Heart right ventricle (tissue), 16 donors: Measurements from ENCODE around the gene CD6. TPM values are rescaled to one million over a fixed set of nuclear protein-coding genes. Genes with fewer than 3 reads are reported as not detected.

Experiments used
- ATAC-seq, 8 donors: fragments of 200-7000 bp; cut with Tn5 transposase; one replicate each; pipeline ENCODE4 v1.9.1; 2020; ENCODE audit warnings: mild to moderate bottlenecking in 8 of 8, moderate library complexity in 8 of 8, moderate number of reproducible peaks in 1 of 8
- DNase-seq, 2 donors: peaks; one replicate each; pipeline ENCODE4 v3.0.0-alpha.2; 2020
- H3K27ac ChIP-seq, 10 donors: fragments of 200-600 bp; sonication (generic) in 2 of 10; one replicate each; pipeline versions ENCODE4 v1.5.0 to v1.8.0; 2020 to 2022; ENCODE audit warnings: mild to moderate bottlenecking in 3 of 10
- H3K27me3 ChIP-seq, 7 donors: fragments of 200-600 bp; one replicate each; pipeline ENCODE4 v1.8.0; 2021 to 2022; ENCODE audit warnings: mild to moderate bottlenecking in 2 of 7
- H3K36me3 ChIP-seq, 9 donors: fragments of 200-600 bp; sonication (generic) in 1 of 9; one replicate each; pipeline versions ENCODE4 v1.5.0 to v1.8.0; 2020 to 2022; ENCODE audit warnings: mild to moderate bottlenecking in 2 of 9
- H3K4me1 ChIP-seq, 9 donors: fragments of 200-600 bp; sonication (generic) in 1 of 9; one replicate each; pipeline versions ENCODE4 v1.5.0 to v1.8.0; 2020 to 2022; ENCODE audit warnings: mild to moderate bottlenecking in 4 of 9
- H3K4me3 ChIP-seq, 10 donors: fragments of 200-600 bp; sonication (generic) in 2 of 10; one replicate each; pipeline versions ENCODE4 v1.5.0 to v1.8.0; 2020 to 2022; ENCODE audit warnings: mild to moderate bottlenecking in 7 of 10, moderate library complexity in 2 of 10
- H3K9me3 ChIP-seq, 11 donors: fragments of 200-600 bp in 10 of 11; sonication (generic) in 2 of 11; one replicate each; pipeline versions ENCODE4 v1.5.0 to v1.8.0; 2013 to 2022; ENCODE audit warnings: mild to moderate bottlenecking in 2 of 11, control low read depth in 1 of 11, moderate library complexity in 1 of 11
- CTCF ChIP-seq, 9 donors: fragments of 200-600 bp; sonication (generic) in 2 of 9; IDR thresholded peaks; one replicate each; pipeline versions ENCODE4 v1.5.0 to v1.8.0; 2021 to 2022; ENCODE audit warnings: antibody characterized with exemption in 9 of 9, mild to moderate bottlenecking in 5 of 9, moderate library complexity in 1 of 9
- WGBS, 2 donors: extraction: QIAGEN DNeasy Blood & Tissue Kit; methylation state at CpG; one replicate each; pipeline ENCODE4 v1.1.7; 2013; ENCODE audit warnings: inconsistent platforms in 1 of 2; 5-methylcytosine and 5-hydroxymethylcytosine counted together
- intact Hi-C, 10 donors: fragments of 100-400 bp; cut with DNase I; formaldehyde crosslinking; loops; one replicate each; pipeline versions ENCODE4 v1.11.1 to v1.14.2; 2022
- polyA plus RNA-seq, 2 donors: library from polyadenylated mRNA; stranded (reverse); fragments of 200-250 nt; gene quantifications; one replicate each; pipeline ENCODE4 v1.2.3, GENCODE V29; 2013
- total RNA-seq, 10 donors: library from RNA; stranded (reverse); fragmentation: NEBNext Ultra II Directional in 3 of 10; extraction: Animal tissue kit (Norgen Biotek cat#: 25700) in 3 of 10; gene quantifications; one replicate each; pipeline versions ENCODE4 v1.2.1 to v1.2.4, GENCODE V29; 2021 to 2023
- donor health status: Arrhythmogenic right ventricular cardiomyopathy.
- donor health status: ischemic (EF 13 %, LVEDD 7.1; RV severe dilation, severe dysfunction).
- donor health status: healthy with polysubstance abuse.
- donor health status: DM: no; HTN: yes; CAD: no.
- donor health status: DM: no; HTN: no; CAD: no.
- donor health status: ischemic (EF 25% LVEDD 6.9; RV normal size, moderate dysfunction).
- donor health status: ischemic (EF 25% LVEDD 5.7; RV mildly dilated, moderate dysfunction).
- donor health status: healthy.
- donor health status: DM: yes; HTN: yes; CAD: no.
- donor health status: Ischemic cardiomyopathy.
- donor health status: ischemic (EF 35%, LVEDD 5.7; RV mildly dilated, moderate dysfunction).
- donor health status: nonischemic (EF 11% LVEDD 7.7; RV severe dilation, severe dysfunction).
- donor health status: DM: yes; HTN: yes; CAD: no.
- donor health status: PGD.
- donor health status: ischemic (EF 29% LVEDD 5.4; RV normal size, mild dysfunction).
- donor health status: nonischemic (EF 23%, LVEDD 6.1; RV moderate dilation, normal function).

The CD6 gene
- total and polyA plus RNA-seq, 12 donors = 0.07 to 4.5 (median 0.34) TPM; not detected in 1

GRCh38 chr11:60926500-60926899, 45.0 kb upstream of the CD6 start:
- DNase-seq (no peak), ATAC-seq (no peak)
- Histone ChIP-seq H3K27ac (no peak overlapping the region), H3K4me1 (peaks cover 4 to 29% (median 22%) of the 10 kb centered on the region in 9 donors), H3K36me3 (peaks cover 0 to 36% (median 16%) of the 10 kb centered on the region in 9 donors), H3K9me3 (no peaks in the 10 kb centered on the region), H3K4me3 (no peak overlapping the region), H3K27me3 (peaks cover 0 to 46% (median 12%) of the 10 kb centered on the region in 7 donors)
- no peak for TF ChIP-seq CTCF (IDR thresholded peaks at IDR 0.05)
- 95% methylated on average over 8 of the region's 8 CpGs for WGBS, 2 donors
- intact Hi-C loops = no loop called here

GRCh38 chr11:60927061-60927592, 44.4 kb upstream of the CD6 start:
- no peak overlapping the region for H3K4me3 ChIP-seq
- ATAC-seq (no peak), DNase-seq (no peak)
- peaks cover 0 to 46% (median 12%) of the 10 kb centered on the region in 7 donors for H3K27me3 ChIP-seq
- intact Hi-C loops = no loop called here
- WGBS, 2 donors = 91 to 94% methylated on average over 8 of the region's 8 CpGs
- peaks cover 4 to 29% (median 22%) of the 10 kb centered on the region in 9 donors for H3K4me1 ChIP-seq
- TF ChIP-seq CTCF (IDR thresholded peaks at IDR 0.05) = no peak
- no peak overlapping the region for H3K27ac ChIP-seq
- H3K36me3 ChIP-seq = peaks cover 0 to 36% (median 9%) of the 10 kb centered on the region in 9 donors
- no peaks in the 10 kb centered on the region for H3K9me3 ChIP-seq

GRCh38 chr11:60927600-60927999, 43.9 kb upstream of the CD6 start:
- Histone ChIP-seq H3K27ac (no peak overlapping the region), H3K9me3 (no peaks in the 10 kb centered on the region), H3K4me3 (no peak overlapping the region), H3K36me3 (peaks cover 0 to 33% (median 6%) of the 10 kb centered on the region in 9 donors), H3K27me3 (peaks cover 0 to 46% (median 12%) of the 10 kb centered on the region in 7 donors), H3K4me1 (peaks cover 4 to 29% (median 22%) of the 10 kb centered on the region in 9 donors)
- TF ChIP-seq CTCF (IDR thresholded peaks at IDR 0.05) = no peak
- WGBS, 2 donors = 87 to 89% methylated on average over 16 of the region's 16 CpGs
- ATAC-seq = no peak
- no peak for DNase-seq
- intact Hi-C loops = no loop called here

GRCh38 chr11:60928563-60929001, 42.9 kb upstream of the CD6 start:
- H3K36me3 ChIP-seq = peaks cover 0 to 25% (median 0%) of the 10 kb centered on the region in 9 donors
- peaks cover 4 to 24% (median 21%) of the 10 kb centered on the region in 9 donors for H3K4me1 ChIP-seq
- no peaks in the 10 kb centered on the region for H3K9me3 ChIP-seq
- ATAC-seq (no peak), DNase-seq (no peak)
- TF ChIP-seq CTCF (IDR thresholded peaks at IDR 0.05) = no peak
- H3K4me3 ChIP-seq = no peak overlapping the region
- intact Hi-C loops = no loop called here
- peaks cover 0 to 42% (median 12%) of the 10 kb centered on the region in 7 donors for H3K27me3 ChIP-seq
- WGBS, 2 donors = 95% methylated on average over 20 of the region's 20 CpGs
- H3K27ac ChIP-seq = no peak overlapping the region
